Non-pigmented ciliary epithelial cell (primary cell): ENCODE measurements around the gene ATP5PO.

ENCODE experiments used
- DNase-seq: peaks from one replicate; pipeline ENCODE4 v3.0.0-alpha.2; 2010; ENCODE audit warnings: low read depth

Gene ATP5PO

GRCh38 chr21:33915368-33916199 is at the start of gene ATP5PO:
ATP5PO (minus strand) TSS chr21:33915804; CDS start chr21:33915763, 41 bp downstream.
- DNase-seq: peak; percentile 90

GRCh38 chr21:33964706-33965325 is 49.2 kb upstream of the ATP5PO start:
- no peak for DNase-seq

- DNase-seq: no peak
Observed at GRCh38 chr21:33963848-33964555, 48.4 kb upstream of the ATP5PO start.

GRCh38 chr21:33962290-33962689 is 46.7 kb upstream of the ATP5PO start:
- no peak for DNase-seq

- DNase-seq: no peak
Observed at GRCh38 chr21:33961061-33961460, 45.5 kb upstream of the ATP5PO start.

- DNase-seq: no peak
Observed at GRCh38 chr21:33959680-33960079, 44.1 kb upstream of the ATP5PO start.

- DNase-seq: no peak
Observed at GRCh38 chr21:33954395-33954794, 38.8 kb upstream of the ATP5PO start.

GRCh38 chr21:33951276-33952178 is 35.9 kb upstream of the ATP5PO start:
- DNase-seq: no peak

- no peak for DNase-seq
Observed at GRCh38 chr21:33950431-33951079, 35.0 kb upstream of the ATP5PO start.

GRCh38 chr21:33949516-33950430 is 34.2 kb upstream of the ATP5PO start:
- no peak for DNase-seq

- no peak for DNase-seq
Observed at GRCh38 chr21:33948951-33949444, 33.4 kb upstream of the ATP5PO start.

GRCh38 chr21:33948096-33948950 is 32.7 kb upstream of the ATP5PO start:
- DNase-seq: no peak

GRCh38 chr21:33947451-33948095 is 32.0 kb upstream of the ATP5PO start:
- no peak for DNase-seq

- DNase-seq: no peak
Observed at GRCh38 chr21:33945652-33946270, 30.2 kb upstream of the ATP5PO start.

- no peak for DNase-seq
Observed at GRCh38 chr21:33944185-33944763, 28.7 kb upstream of the ATP5PO start.

GRCh38 chr21:33943293-33943692 is 27.7 kb upstream of the ATP5PO start:
- no peak for DNase-seq

GRCh38 chr21:33942426-33942825 is 26.8 kb upstream of the ATP5PO start:
- no peak for DNase-seq

GRCh38 chr21:33940881-33941245 is 25.3 kb upstream of the ATP5PO start:
- DNase-seq: peak; percentile 23
